ENCODE measurements around the gene TMEM59.

DNA sequence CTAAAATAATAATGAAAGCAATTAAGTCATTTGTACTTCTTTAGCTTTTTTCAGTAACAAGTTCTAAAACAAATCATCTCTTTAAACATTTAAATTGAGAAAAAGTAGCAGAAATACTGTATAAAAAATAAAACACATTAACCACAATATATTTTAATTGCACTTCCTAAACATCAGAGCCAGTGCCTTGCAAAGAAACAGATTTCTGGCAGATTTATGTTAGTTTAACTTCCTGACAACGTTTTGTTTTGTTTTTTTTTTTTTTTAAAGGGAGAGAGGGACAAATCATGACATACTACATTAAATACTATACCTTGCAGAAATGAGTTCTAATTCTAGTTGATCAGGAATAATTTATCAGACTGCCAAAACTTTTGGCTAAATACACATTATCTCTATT, 11.2 kb downstream of the TMEM59 start:
- TF ChIP-seq CTCF (IDR thresholded peaks at IDR 0.05; ENCODE audit: borderline replicate concordance, extremely low read depth, low read length, poor library complexity, severe bottlenecking) (no peak), EZH2 (IDR thresholded peaks at IDR 0.05; ENCODE audit: borderline replicate concordance, low read depth, low read length, severe bottlenecking) (no peak)
